Kidney (tissue), 14 donors: ENCODE data around the gene GADD45A. TPM values are rescaled to one million over a fixed set of nuclear protein-coding genes. Genes with fewer than 3 reads are reported as not detected.

Source experiments
- DNase-seq, 5 donors: peaks; one replicate each; pipeline ENCODE4 v3.0.0-alpha.2; 2013 to 2020
- FAIRE-seq: peaks from 2 replicates; lab custom pipeline; 2012; peaks lifted over from hg19 to GRCh38; lab: Jason Lieb, UNC
- H3K27ac ChIP-seq, 2 donors: one replicate each; pipeline ENCODE4 v1.7.0; 2013; ENCODE audit warnings: low read depth in 2 of 2, low read length in 2 of 2, inconsistent platforms in 1 of 2
- H3K27me3 ChIP-seq: one replicate; pipeline ENCODE4 v1.7.1; 2013; ENCODE audit warnings: low read length, inconsistent platforms; ENCODE audit not compliant: control insufficient read depth, insufficient read depth
- H3K36me3 ChIP-seq, 3 donors: one replicate each; pipeline versions ENCODE4 v1.7.0 to v1.7.1; 2013; ENCODE audit warnings: low read length in 3 of 3, control low read depth in 1 of 3, inconsistent platforms in 1 of 3; ENCODE audit not compliant: insufficient read depth in 3 of 3, control insufficient read depth in 2 of 3
- H3K4me1 ChIP-seq, 3 donors: one replicate each; pipeline versions ENCODE4 v1.7.0 to v1.7.1; 2013; ENCODE audit warnings: low read length in 3 of 3, inconsistent platforms in 1 of 3, low read depth in 1 of 3; ENCODE audit not compliant: control insufficient read depth in 2 of 3, insufficient read depth in 2 of 3
- H3K4me3 ChIP-seq, 3 donors: one replicate each; pipeline versions ENCODE4 v1.7.0 to v1.8.1; 2013; ENCODE audit warnings: low read length in 3 of 3, control low read depth in 1 of 3, inconsistent platforms in 1 of 3
- H3K9ac ChIP-seq, 3 donors: one replicate each; pipeline versions ENCODE4 v1.7.0 to v1.7.1; 2013; ENCODE audit warnings: low read length in 3 of 3, control low read depth in 1 of 3, inconsistent platforms in 1 of 3
- H3K9me3 ChIP-seq, 3 donors: one replicate each; pipeline versions ENCODE4 v1.7.0 to v1.7.1; 2013; ENCODE audit warnings: low read length in 3 of 3, control low read depth in 1 of 3, inconsistent platforms in 1 of 3; ENCODE audit not compliant: control insufficient read depth in 2 of 3, insufficient read depth in 1 of 3
- CTCF ChIP-seq: IDR thresholded peaks from 3 replicates; pipeline ENCODE4 v1.5.1; 2012; ENCODE audit warnings: mild to moderate bottlenecking, moderate library complexity, borderline replicate concordance; ENCODE audit not compliant: insufficient read depth; ENCODE audit errors: extremely low read depth
- intact Hi-C: fragments of 100-400 bp; cut with DNase I; formaldehyde crosslinking; loops from one replicate; pipeline ENCODE4 v1.11.1; 2022
- polyA plus RNA-seq: library from polyadenylated mRNA; stranded (reverse); fragments of 350-450 nt; fragmentation: Illumina TruSeq; extraction: RNeasy Lipid Tissue Mini Kit (QIAGEN cat#74804); gene quantifications from one replicate; pipeline ENCODE4 v1.2.3, GENCODE V29; 2014; ENCODE audit warnings: low read depth, low replicate concordance; ENCODE audit not compliant: insufficient read depth
- total RNA-seq: library from RNA; stranded (reverse); fragmentation: NEBNext Ultra II Directional; extraction: Animal tissue kit (Norgen Biotek cat#: 25700); gene quantifications from one replicate; pipeline ENCODE4 v1.2.1, GENCODE V29; 2021
- donor health status: control.
- donor health status: control.
- donor health status: control.
- donor health status: control.
- donor health status: control.
- donor health status: DM: yes; HTN: yes; CAD: no.
- donor health status: Normal renal cell carcinoma (clear cell type).

The GADD45A gene
- total and polyA plus RNA-seq, 2 donors from 2014 or later = 85.6 to 218 TPM

DNA sequence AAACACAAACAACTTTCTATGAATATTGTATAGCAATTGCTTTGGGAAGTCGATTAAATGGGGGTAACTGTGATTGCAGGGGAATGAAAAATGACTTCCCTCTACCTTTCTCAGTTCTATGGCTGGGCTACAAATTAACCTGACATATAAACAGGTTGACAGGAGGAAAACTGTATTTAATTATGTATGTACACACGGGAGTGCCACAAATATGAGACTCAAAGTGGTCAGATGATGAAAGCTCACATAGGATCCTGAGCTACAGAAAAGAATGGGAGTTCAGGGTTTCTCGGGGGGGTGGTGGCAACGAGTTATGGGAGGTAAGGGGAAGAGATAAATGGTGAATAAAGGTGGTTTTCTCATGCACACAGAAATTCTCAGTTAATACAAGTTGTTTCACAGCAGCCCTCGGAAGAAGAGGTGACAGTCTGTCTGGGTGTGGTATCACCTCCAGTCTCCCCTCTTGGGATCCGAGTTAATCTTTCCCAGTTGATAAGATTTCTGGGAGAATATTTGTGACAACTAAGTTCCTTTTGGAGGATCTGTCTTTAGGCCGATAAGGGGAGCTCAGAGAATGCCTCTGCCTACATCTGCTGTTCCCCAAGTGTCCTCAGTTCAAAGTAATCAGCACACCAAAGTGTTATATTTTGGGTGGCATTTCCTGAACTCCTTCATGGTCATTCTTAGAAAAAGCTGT, 26.3 kb downstream of the GADD45A start:
- Histone ChIP-seq H3K4me1 (peaks cover 2 to 11% (median 5%) of the 10 kb centered on the region in 3 donors), H3K36me3 (peaks cover 0 to under 1% (median under 1%) of the 10 kb centered on the region in 3 donors), H3K27ac (peak overlapping the region in 1 of 2 donors; percentile 7), H3K4me3 (no peak overlapping the region), H3K27me3 (no peaks in the 10 kb centered on the region), H3K9ac (peak overlapping the region in 1 of 3 donors; percentile 15), H3K9me3 (no peaks in the 10 kb centered on the region)
- DNase-seq (no peak), FAIRE-seq (no peak)
- intact Hi-C loops = no loop called here
- no peak for TF ChIP-seq CTCF

- Histone ChIP-seq H3K36me3 (no peaks in the 10 kb centered on the region), H3K9me3 (no peaks in the 10 kb centered on the region), H3K9ac (peak overlapping the region in 1 of 3 donors; percentile 15), H3K4me3 (no peak overlapping the region), H3K27ac (no peak overlapping the region), H3K4me1 (peaks cover 2 to 10% (median 9%) of the 10 kb centered on the region in 3 donors), H3K27me3 (no peaks in the 10 kb centered on the region)
- no peak for TF ChIP-seq CTCF
- intact Hi-C loops = no loop called here
- DNase-seq (no peak), FAIRE-seq (no peak)
Measured at GRCh38 chr1:67711855-67712212, 26.8 kb downstream of the GADD45A start.

DNA sequence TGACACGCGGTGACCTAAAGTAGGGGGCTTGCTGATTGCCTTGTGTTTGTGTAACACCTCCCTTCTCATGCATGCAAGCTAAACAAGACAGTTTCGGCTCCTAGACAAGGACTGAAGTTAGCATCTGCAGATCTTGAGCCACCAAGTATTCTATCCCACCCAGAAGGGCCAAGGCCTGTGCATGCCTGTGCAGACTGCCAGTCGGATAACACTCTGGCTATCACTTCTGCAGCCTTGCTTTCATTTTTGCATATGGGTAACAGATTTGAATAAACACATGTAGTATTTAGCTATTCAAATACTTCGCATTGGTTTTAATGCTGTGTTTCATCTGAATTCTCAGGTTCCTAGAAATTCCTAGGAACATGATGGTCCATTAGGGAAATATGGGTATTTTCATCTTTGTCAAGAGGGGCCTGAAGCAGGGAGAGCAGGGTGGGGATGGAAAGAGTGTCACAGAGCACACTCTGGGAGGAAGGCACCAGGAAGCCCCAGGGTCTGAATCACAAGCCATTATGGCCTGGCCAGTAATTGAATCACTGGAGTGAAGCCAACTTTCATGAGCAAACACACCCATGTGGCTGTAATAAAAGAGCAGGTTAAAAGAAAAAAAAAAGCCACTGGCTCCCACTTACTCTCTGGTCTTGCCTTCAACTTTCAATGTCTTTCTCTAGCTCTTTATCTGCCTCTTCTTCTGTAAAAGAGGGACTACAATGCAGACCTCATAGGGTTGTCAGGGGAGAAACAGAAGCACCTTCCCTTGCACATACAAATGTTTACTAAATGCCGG, 28.3 kb downstream of the GADD45A start:
- no peaks in the 10 kb centered on the region for H3K9me3 ChIP-seq
- intact Hi-C loops = no loop called here
- no peak for TF ChIP-seq CTCF
- peak overlapping the region in 1 of 2 donors; percentile 24 for H3K27ac ChIP-seq
- H3K4me3 ChIP-seq = no peak overlapping the region
- H3K9ac ChIP-seq = no peak overlapping the region
- FAIRE-seq (no peak), DNase-seq (peak in 3 of 5 donors; percentile 51 to 72 (median 59))
- no peaks in the 10 kb centered on the region for H3K27me3 ChIP-seq
- H3K4me1 ChIP-seq = peaks cover 2 to 18% (median 13%) of the 10 kb centered on the region in 3 donors
- H3K36me3 ChIP-seq = no peaks in the 10 kb centered on the region
